ENCODE data around the gene ZNF506.
"Not testable (repeated sequence)": the region's sequence is repeated elsewhere in the genome, so short reads cannot be mapped to it uniquely, and the experiment has no call there.

ZNF506 gene

GRCh38 chr19:19745496-19746285 lies 75.9 kb downstream of the ZNF506 start:
- FAIRE-seq (no peak), DNase-seq (ENCODE audit: low spot score) (no peak)

GRCh38 chr19:19744641-19745040 lies 76.9 kb downstream of the ZNF506 start:
- FAIRE-seq (no peak), DNase-seq (ENCODE audit: low spot score) (no peak)

- FAIRE-seq; DNase-seq (ENCODE audit: low spot score): not testable (repeated sequence)
These were observed 77.6 kb downstream of the ZNF506 start for GRCh38 chr19:19743921-19744320.

- no peak for FAIRE-seq
- no peak for DNase-seq (ENCODE audit: low spot score)
These were observed 78.4 kb downstream of the ZNF506 start for GRCh38 chr19:19743176-19743575.

- DNase-seq (ENCODE audit: low spot score) (no peak), FAIRE-seq (no peak)
These were observed 78.8 kb downstream of the ZNF506 start for GRCh38 chr19:19742773-19743172.
